NB4 (cell line): ENCODE results near the gene TACC2.
A peak's percentile ranks its signal among the peaks of the same experiment; 100 is the strongest.
"Not testable (repeated sequence)": the region's sequence is repeated elsewhere in the genome, so short reads cannot be mapped to it uniquely, and the experiment has no call there.

Experiments used
- DNase-seq: peaks from one replicate; pipeline ENCODE4 v3.0.0; 2010; ENCODE audit warnings: low read depth
- H3K4me3 ChIP-seq: one replicate; pipeline ENCODE4 v1.5.1; 2011; ENCODE audit warnings: mild to moderate bottlenecking, low read depth, low read length, moderate library complexity
- CTCF ChIP-seq: IDR thresholded peaks from one replicate; pipeline ENCODE4 v1.5.1; 2012; ENCODE audit warnings: low read depth, low read length
- MYC ChIP-seq: IDR thresholded peaks from 2 replicates; pipeline ENCODE4 v1.6.1; 2011; ENCODE audit warnings: low read depth, low read length
- POLR2A ChIP-seq: IDR thresholded peaks from 2 replicates; pipeline ENCODE4 v1.6.1; 2011; ENCODE audit warnings: mild to moderate bottlenecking; ENCODE audit not compliant: insufficient read length; ENCODE audit errors: extremely low read depth
- TF ChIP-seq, protein P1 (sequence below): IDR thresholded peaks from 2 replicates; pipeline ENCODE4 v1.6.1; 2011; ENCODE audit warnings: low read depth, low read length

TACC2 gene

DNA sequence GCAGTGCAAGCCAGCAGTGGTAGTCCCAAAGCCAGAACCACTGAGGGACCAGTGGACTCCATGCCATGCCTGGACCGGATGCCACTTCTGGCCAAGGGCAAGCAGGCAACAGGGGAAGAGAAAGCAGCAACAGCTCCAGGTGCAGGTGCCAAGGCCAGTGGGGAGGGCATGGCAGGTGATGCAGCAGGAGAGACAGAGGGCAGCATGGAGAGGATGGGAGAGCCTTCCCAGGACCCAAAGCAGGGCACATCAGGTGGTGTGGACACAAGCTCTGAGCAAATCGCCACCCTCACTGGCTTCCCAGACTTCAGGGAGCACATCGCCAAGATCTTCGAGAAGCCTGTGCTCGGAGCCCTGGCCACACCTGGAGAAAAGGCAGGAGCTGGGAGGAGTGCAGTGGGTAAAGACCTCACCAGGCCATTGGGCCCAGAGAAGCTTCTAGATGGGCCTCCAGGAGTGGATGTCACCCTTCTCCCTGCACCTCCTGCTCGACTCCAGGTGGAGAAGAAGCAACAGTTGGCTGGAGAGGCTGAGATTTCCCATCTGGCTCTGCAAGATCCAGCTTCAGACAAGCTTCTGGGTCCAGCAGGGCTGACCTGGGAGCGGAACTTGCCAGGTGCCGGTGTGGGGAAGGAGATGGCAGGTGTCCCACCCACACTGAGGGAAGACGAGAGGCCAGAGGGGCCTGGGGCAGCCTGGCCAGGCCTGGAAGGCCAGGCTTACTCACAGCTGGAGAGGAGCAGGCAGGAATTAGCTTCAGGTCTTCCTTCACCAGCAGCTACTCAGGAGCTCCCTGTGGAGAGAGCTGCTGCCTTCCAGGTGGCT, 97.7 kb downstream of the TACC2 start:
- H3K4me3 ChIP-seq, result no peak overlapping the region
- no peak for DNase-seq
- TF ChIP-seq POLR2A (no peak), CTCF (no peak), MYC (no peak)
- TF ChIP-seq, protein P1, sequence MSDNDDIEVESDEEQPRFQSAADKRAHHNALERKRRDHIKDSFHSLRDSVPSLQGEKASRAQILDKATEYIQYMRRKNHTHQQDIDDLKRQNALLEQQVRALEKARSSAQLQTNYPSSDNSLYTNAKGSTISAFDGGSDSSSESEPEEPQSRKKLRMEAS, result no peak

DNA sequence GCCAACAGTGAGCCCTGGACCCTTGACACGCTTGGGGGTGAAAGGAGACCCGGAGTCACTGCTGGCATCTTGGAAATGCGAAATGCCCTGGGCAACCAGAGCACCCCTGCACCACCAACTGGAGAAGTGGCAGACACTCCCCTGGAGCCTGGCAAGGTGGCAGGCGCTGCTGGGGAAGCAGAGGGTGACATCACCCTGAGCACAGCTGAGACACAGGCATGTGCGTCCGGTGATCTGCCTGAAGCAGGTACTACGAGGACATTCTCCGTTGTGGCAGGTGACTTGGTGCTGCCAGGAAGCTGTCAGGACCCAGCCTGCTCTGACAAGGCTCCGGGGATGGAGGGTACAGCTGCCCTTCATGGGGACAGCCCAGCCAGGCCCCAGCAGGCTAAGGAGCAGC, 98.5 kb downstream of the TACC2 start:
- TF ChIP-seq, protein P1, result no peak
- no peak for TF ChIP-seq MYC
- no peak for TF ChIP-seq CTCF
- no peak for TF ChIP-seq POLR2A
- no peak for DNase-seq
- no peak overlapping the region for H3K4me3 ChIP-seq

DNA sequence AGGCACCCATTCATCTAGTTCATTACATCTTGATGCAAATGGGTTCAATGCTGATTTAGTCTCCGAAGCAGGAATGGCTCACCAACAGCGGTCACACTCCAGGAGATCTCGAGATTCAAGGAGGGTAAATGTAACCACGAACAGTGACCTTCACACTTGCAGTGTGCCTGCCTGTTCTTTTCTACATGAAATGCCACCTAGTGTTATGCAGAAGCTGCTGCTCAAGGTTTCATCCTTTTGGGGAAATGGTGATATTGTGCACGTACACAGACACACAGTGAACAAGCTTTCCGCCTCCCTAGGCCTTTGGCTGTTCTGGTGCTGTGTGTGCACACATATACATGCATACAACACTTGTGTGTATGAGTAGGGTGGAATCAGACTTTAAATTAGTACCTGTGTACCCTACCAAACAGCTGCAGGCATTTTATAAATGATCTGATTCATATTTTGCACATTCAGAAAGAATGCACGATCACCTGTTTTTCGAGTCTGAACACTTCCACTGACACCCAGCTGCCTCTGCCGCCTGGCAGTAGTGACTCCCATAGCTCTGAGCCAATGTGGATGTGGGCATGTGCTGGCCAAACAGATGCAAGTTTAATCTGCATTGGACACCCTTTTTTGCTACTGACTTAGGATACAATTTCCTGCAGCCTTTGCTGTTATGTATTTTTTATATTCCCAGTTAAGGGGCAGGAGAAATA, 100.5 kb downstream of the TACC2 start:
- no peak overlapping the region for H3K4me3 ChIP-seq
- DNase-seq, result peak; percentile 29
- TF ChIP-seq, protein P1, result no peak
- peak; percentile 25 for TF ChIP-seq CTCF
- no peak for TF ChIP-seq MYC
- no peak for TF ChIP-seq POLR2A

DNA sequence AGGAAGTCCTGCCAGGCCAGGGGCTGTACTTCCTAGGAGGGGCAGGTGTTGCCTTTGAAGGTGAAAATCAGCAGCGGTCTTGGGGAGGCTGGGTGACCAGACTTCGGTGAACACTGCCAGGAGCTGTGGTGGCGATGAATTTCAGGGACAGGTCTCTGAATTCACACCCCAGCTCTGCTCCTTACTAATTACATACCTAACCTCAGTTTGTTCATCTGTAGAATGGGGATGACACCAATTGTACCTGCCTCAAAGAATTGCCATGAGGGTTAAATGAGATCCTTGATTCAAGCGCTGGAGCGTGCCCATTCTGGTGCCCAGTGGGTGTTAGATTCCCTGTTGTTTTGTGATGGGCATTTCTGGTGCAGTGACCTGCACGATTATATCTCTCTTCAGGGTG, 102.8 kb downstream of the TACC2 start:
- no peak for DNase-seq
- no peak overlapping the region for H3K4me3 ChIP-seq
- no peak for TF ChIP-seq MYC
- TF ChIP-seq, protein P1, result no peak
- TF ChIP-seq CTCF, result no peak
- TF ChIP-seq POLR2A, result no peak

DNA sequence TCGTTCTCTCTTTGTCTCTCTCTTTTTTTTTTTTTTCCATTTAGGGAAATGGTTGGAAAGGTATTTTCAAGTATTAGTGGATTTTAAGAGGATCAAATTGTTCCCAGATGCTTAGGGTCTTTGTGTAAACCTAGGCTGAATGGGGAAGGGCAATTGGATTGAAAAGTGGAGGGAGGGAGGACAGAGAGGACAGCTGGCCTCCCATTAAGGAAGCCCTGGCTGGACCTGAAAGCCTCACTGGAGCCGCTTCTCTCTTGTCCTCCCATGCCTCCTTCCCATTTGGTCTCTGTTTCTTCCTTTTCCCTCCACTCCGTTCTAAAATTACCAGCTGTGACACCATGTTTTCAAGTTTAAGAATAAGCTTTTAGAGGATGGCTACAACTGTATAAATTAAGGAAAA, 104.1 kb downstream of the TACC2 start:
- DNase-seq, result no peak
- H3K4me3 ChIP-seq, result no peak overlapping the region
- TF ChIP-seq, protein P1, result no peak
- no peak for TF ChIP-seq POLR2A
- TF ChIP-seq MYC, result no peak

DNA sequence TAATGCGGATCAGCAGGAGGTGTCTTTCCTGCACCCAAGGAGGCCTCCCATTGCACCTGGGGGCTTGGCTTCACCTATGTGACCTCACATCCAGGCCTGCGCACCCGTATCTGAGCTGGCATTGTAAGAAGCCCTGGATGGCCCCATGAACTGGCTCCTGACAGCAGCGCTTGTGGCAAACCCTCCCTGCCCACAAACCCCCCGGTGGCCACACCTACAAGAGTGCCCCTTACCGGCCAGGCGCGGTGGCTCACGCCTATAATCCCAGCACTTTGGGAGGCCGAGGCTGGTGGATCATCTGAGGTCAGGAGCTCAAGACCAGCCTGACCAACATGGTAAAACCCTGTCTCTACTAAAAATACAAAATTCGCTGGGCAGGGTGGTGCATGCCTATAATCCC, 107.2 kb downstream of the TACC2 start:
- not testable (repeated sequence) for DNase-seq, H3K4me3 ChIP-seq
